Measurements from ENCODE around the gene ARHGAP31.
"Not testable (repeated sequence)": the region's sequence is repeated elsewhere in the genome, so short reads cannot be mapped to it uniquely, and the experiment has no call there.

ARHGAP31 gene

DNA sequence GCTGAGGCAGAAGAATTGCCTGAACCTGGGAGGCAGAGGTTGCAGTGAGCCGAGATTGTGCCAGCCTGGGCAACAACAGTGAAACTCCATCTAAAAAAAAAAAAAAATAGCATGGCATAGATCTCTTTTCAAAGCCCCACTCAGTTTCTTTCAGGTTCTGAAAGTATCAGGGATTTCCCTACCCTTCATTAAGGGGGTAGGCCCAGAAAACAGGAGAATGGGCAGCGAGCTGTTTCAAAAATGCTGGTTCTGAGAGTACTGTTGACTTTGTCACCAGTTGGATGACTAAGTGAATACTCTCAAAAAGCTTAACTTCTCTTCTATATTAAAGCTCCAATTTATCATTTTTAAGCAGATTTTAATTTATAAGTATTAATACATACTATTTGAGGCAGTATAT, 72.8 kb downstream of the ARHGAP31 start:
- DNase-seq (ENCODE audit: low read depth) = no peak
- no peak overlapping the region for H3K4me3 ChIP-seq (ENCODE audit: low read length)
- TF ChIP-seq CTCF (conservative IDR thresholded peaks at IDR 0.05; ENCODE audit: low read length) = no peak

DNA sequence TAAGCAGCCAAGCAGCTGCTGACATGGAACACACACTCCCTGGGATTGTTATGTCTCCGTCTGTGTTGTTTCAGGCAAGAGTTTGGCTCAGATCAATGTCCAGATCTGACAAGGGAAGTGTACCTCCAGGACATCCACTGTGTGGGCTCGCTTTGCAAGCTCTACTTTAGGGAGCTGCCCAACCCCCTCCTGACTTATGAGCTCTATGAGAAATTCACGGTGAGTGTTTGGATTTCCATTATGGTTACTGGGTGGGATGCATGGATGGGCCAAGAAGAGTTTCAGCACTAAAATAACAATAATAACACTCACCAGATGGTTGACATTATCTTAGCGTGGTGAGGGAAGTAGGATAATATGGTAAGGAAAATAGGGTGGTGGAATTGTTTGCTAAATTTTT, 74.1 kb downstream of the ARHGAP31 start:
- no peak for DNase-seq (ENCODE audit: low read depth)
- no peak overlapping the region for H3K4me3 ChIP-seq (ENCODE audit: low read length)
- no peak for TF ChIP-seq CTCF (conservative IDR thresholded peaks at IDR 0.05; ENCODE audit: low read length)

GRCh38 chr3:119371786-119372185, 77.6 kb downstream of the ARHGAP31 start:
- H3K4me3 ChIP-seq (ENCODE audit: low read length) = not testable (repeated sequence)

DNA sequence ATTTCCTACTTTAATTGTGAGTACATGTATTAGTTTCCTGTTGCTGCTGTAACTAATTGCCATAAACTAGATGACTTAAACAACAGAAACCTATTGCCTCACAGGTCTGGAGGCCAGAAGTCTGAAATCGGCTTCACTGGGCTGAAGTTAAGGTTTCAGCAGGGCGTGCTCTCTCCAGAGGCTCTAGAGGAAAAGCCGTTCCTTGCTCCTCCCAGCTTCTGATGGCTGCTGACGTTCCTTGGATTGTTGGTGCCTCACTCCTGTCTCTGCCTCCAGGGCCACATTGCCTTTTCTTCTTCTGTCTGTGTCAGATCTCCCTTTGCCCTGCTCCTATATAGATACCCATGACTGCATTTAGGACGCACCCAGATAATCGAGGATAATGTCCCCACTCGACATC, 80.9 kb downstream of the ARHGAP31 start:
- no peak for DNase-seq (ENCODE audit: low read depth)
- H3K4me3 ChIP-seq (ENCODE audit: low read length) = no peak overlapping the region
- no peak for TF ChIP-seq CTCF (conservative IDR thresholded peaks at IDR 0.05; ENCODE audit: low read length)

More at GRCh38 chr3:119371786-119372185, 77.6 kb downstream of the ARHGAP31 start:
- DNase-seq (ENCODE audit: low read depth) = not testable (repeated sequence)

GRCh38 chr3:119375510-119375909, 81.3 kb downstream of the ARHGAP31 start:
- no peak overlapping the region for H3K4me3 ChIP-seq (ENCODE audit: low read length)
- TF ChIP-seq CTCF (conservative IDR thresholded peaks at IDR 0.05; ENCODE audit: low read length) = no peak
- DNase-seq (ENCODE audit: low read depth) = no peak

DNA sequence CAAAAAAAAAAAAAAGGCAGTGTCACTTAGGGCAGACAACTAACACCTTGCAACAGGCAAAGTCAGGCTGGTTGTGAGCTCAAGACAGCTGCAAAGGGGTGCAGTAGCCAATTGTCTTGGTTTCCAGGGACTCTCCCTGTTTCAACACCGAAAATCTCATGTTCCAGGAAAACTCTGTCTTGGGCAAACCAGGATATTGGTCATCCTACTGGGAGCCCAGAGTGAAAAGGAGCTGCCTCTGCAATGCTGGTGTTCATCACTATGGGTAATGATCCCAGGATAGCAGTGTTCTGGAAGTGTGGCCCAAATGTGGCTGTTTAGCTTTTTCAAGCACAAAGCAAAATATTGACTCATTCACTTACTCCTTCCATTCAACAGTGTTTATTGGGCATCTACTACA, 82.6 kb downstream of the ARHGAP31 start:
- TF ChIP-seq CTCF (conservative IDR thresholded peaks at IDR 0.05; ENCODE audit: low read length) = no peak
- no peak overlapping the region for H3K4me3 ChIP-seq (ENCODE audit: low read length)
- no peak for DNase-seq (ENCODE audit: low read depth)

GRCh38 chr3:119378259-119378803, 84.1 kb downstream of the ARHGAP31 start:
- no peak for TF ChIP-seq CTCF (conservative IDR thresholded peaks at IDR 0.05; ENCODE audit: low read length)
- no peak overlapping the region for H3K4me3 ChIP-seq (ENCODE audit: low read length)
- DNase-seq (ENCODE audit: low read depth) = no peak

- TF ChIP-seq CTCF (conservative IDR thresholded peaks at IDR 0.05; ENCODE audit: low read length) = no peak
- DNase-seq (ENCODE audit: low read depth) = no peak
- no peak overlapping the region for H3K4me3 ChIP-seq (ENCODE audit: low read length)
These were observed 86.5 kb downstream of the ARHGAP31 start for GRCh38 chr3:119380697-119381096.

Data from AG10803 (cell line).